HG03039 (cell line): ENCODE results near the gene LNPEP.

ENCODE experiments used
- ATAC-seq: cut with Tn5 transposase; IDR thresholded peaks from one replicate; pipeline ENCODE4 v1.9.1; 2021; ENCODE audit warnings: mild to moderate bottlenecking, moderate library complexity; ENCODE audit not compliant: unreplicated experiment

Gene LNPEP

GRCh38 chr5:96935559-96936430, at the start of gene LNPEP:
Gene LNPEP (plus strand): TSS chr5:96936080. CDS start chr5:96936156, 76 bp downstream.
- peak; percentile 51 for ATAC-seq

- ATAC-seq = no peak
These were observed 42.5 kb upstream of the LNPEP start for GRCh38 chr5:96893342-96893741.

GRCh38 chr5:96896276-96896675, 39.6 kb upstream of the LNPEP start:
- ATAC-seq = peak; percentile 53

- peak; percentile 92 for ATAC-seq
These were observed 39.1 kb upstream of the LNPEP start for GRCh38 chr5:96896806-96897205.

GRCh38 chr5:96901384-96901783, 34.5 kb upstream of the LNPEP start:
- no peak for ATAC-seq

GRCh38 chr5:96901841-96902240, 34.0 kb upstream of the LNPEP start:
- ATAC-seq = no peak

GRCh38 chr5:96902876-96903275, 33.0 kb upstream of the LNPEP start:
- no peak for ATAC-seq

GRCh38 chr5:96903300-96903699, 32.6 kb upstream of the LNPEP start:
- no peak for ATAC-seq

GRCh38 chr5:96904054-96904931, 31.6 kb upstream of the LNPEP start:
- ATAC-seq = no peak

GRCh38 chr5:96905864-96906263, 30.0 kb upstream of the LNPEP start:
- no peak for ATAC-seq

- ATAC-seq = no peak
These were observed 26.9 kb upstream of the LNPEP start for GRCh38 chr5:96909003-96909402.

- no peak for ATAC-seq
These were observed 26.4 kb upstream of the LNPEP start for GRCh38 chr5:96909435-96909834.

GRCh38 chr5:96911139-96911538, 24.7 kb upstream of the LNPEP start:
- ATAC-seq = no peak

GRCh38 chr5:96913233-96913632, 22.6 kb upstream of the LNPEP start:
- no peak for ATAC-seq

- peak; percentile 70 for ATAC-seq
These were observed 16.1 kb upstream of the LNPEP start for GRCh38 chr5:96919754-96920197.

- no peak for ATAC-seq
These were observed 15.0 kb upstream of the LNPEP start for GRCh38 chr5:96920744-96921355.

- ATAC-seq = no peak
These were observed 13.2 kb upstream of the LNPEP start for GRCh38 chr5:96922499-96923244.

GRCh38 chr5:96924016-96924443, 11.8 kb upstream of the LNPEP start:
- ATAC-seq = no peak

GRCh38 chr5:96926276-96926675, 9.6 kb upstream of the LNPEP start:
- ATAC-seq = no peak

- ATAC-seq = no peak
These were observed 8.9 kb upstream of the LNPEP start for GRCh38 chr5:96927008-96927407.
